Natural killer cell (primary cell): Measurements from ENCODE around the gene DNAH3. TPM values are rescaled to one million over a fixed set of nuclear protein-coding genes. Genes with fewer than 3 reads are reported as not detected.

Experiments used
- ATAC-seq, 3 donors: fragments of 150-1000 bp in 2 of 3; fragments of 200-7000 bp in 1 of 3; cut with Tn5 transposase; 1 replicate in 1 of 3; 2 replicates in 2 of 3; pipeline ENCODE4 v1.10.0; 2021; ENCODE audit warnings: mild to moderate bottlenecking in 2 of 3, moderate library complexity in 2 of 3
- DNase-seq, 2 donors: peaks; one replicate each; pipeline versions ENCODE4 v3.0.0 to v3.0.0-alpha.2; 2013 to 2021; ENCODE audit warnings: mixed read lengths in 1 of 2
- H3K27ac ChIP-seq: one replicate; pipeline ENCODE4 v1.5.1; 2013; ENCODE audit warnings: mild to moderate bottlenecking, low read length
- H3K27me3 ChIP-seq: one replicate; pipeline ENCODE4 v1.6.1; 2013; ENCODE audit warnings: low read length; ENCODE audit not compliant: control insufficient read depth, insufficient read depth
- H3K36me3 ChIP-seq: one replicate; pipeline ENCODE4 v1.6.1; 2013; ENCODE audit warnings: low read length; ENCODE audit not compliant: control insufficient read depth, insufficient read depth
- H3K4me1 ChIP-seq: one replicate; pipeline ENCODE4 v1.6.1; 2013; ENCODE audit warnings: low read length; ENCODE audit not compliant: control insufficient read depth, insufficient read depth
- H3K4me3 ChIP-seq: one replicate; pipeline ENCODE4 v1.5.1; 2013; ENCODE audit warnings: low read length
- H3K9me3 ChIP-seq: one replicate; pipeline ENCODE4 v1.6.1; 2013; ENCODE audit warnings: low read length; ENCODE audit not compliant: control insufficient read depth, insufficient read depth
- H3K27ac Mint-ChIP-seq, 2 donors: one replicate each; pipeline ENCODE4 v1.8.0; 2022; ENCODE audit warnings: mild to moderate bottlenecking in 2 of 2, mixed read lengths in 2 of 2, moderate library complexity in 1 of 2
- H3K27me3 Mint-ChIP-seq, 2 donors: one replicate each; pipeline ENCODE4 v1.8.0; 2022; ENCODE audit warnings: low read depth in 2 of 2, mixed read lengths in 2 of 2
- H3K36me3 Mint-ChIP-seq: one replicate; pipeline ENCODE4 v1.8.0; 2022; ENCODE audit warnings: mixed read lengths
- H3K4me1 Mint-ChIP-seq, 2 donors: one replicate each; pipeline ENCODE4 v1.8.0; 2022; ENCODE audit warnings: mixed read lengths in 2 of 2
- H3K4me3 Mint-ChIP-seq: one replicate; pipeline ENCODE4 v1.8.0; 2022; ENCODE audit warnings: mild to moderate bottlenecking, moderate library complexity, mixed read lengths
- H3K9me3 Mint-ChIP-seq, 2 donors: one replicate each; pipeline ENCODE4 v1.8.0; 2022; ENCODE audit warnings: mixed read lengths in 2 of 2
- WGBS: methylation state at CpG from one replicate; pipeline ENCODE4 v1.1.7; 2013; ENCODE audit warnings: missing lambda C conversion rate; ENCODE audit not compliant: insufficient coverage; 5-methylcytosine and 5-hydroxymethylcytosine counted together
- intact Hi-C: fragments of 100-400 bp; cut with micrococcal nuclease; formaldehyde crosslinking; loops from one replicate; pipeline ENCODE4 v1.14.2; 2022
- total RNA-seq, 4 donors: library from RNA; stranded (reverse); fragments of 120-200 nt in 1 of 4; gene quantifications; one replicate each; pipeline versions ENCODE4 v1.2.3 to v1.2.4, GENCODE V29; 2013 to 2022
- TF ChIP-seq, protein P1 (sequence below): fragments of 200-600 bp; IDR thresholded peaks from one replicate; pipeline ENCODE4 v1.8.0; 2022; ENCODE audit warnings: antibody characterized with exemption

DNAH3 gene
- total RNA-seq, 3 donors from 2014 or later (not counting 1 experiment from before 2014, with no cell fraction given) = not detected

DNA sequence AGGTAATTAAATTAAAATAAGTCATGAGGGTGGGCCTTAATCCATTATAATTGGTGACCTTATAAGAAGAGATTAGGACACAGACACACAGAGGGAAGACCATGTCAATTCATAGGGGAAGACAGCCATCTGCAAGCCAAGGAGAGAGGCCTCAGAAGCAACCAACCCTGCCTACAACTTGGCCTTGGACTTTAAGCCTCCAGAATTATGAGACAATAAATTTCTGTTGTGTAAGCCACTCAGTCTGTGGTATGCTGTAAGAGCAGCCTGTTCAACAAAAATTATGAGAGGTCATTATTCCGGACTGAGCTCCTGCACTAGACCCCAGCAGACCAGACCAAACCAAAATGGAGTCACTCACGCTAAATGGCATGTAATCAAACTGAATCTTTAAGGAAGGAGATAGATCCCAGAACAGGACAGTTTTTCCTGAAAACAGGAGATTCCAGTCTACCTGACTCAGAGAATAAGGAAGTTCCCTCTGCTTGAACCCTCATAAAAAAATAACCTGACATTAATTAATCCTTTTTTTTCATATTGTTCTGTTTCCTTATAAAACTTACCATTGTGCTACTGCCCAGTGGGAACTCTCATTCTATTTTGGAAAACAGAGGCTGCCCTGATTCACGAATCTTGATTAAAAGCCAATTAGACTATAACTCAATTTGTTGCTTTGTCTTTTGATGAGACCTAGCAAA, 74.3 kb downstream of the DNAH3 start:
- Mint-ChIP-seq H3K4me1 (no peaks in the 10 kb centered on the region), H3K9me3 (no peaks in the 10 kb centered on the region), H3K4me3 (no peak overlapping the region), H3K36me3 (no peaks in the 10 kb centered on the region), H3K27ac (no peak overlapping the region), H3K27me3 (peaks cover 0 to 3% of the 10 kb centered on the region in 2 donors)
- DNase-seq (no peak), ATAC-seq (no peak)
- intact Hi-C loops = no loop called here
- Histone ChIP-seq H3K9me3 (no peaks in the 10 kb centered on the region), H3K4me3 (no peak overlapping the region), H3K27me3 (no peaks in the 10 kb centered on the region), H3K36me3 (no peaks in the 10 kb centered on the region), H3K27ac (no peak overlapping the region), H3K4me1 (no peaks in the 10 kb centered on the region)
- TF ChIP-seq, protein P1, sequence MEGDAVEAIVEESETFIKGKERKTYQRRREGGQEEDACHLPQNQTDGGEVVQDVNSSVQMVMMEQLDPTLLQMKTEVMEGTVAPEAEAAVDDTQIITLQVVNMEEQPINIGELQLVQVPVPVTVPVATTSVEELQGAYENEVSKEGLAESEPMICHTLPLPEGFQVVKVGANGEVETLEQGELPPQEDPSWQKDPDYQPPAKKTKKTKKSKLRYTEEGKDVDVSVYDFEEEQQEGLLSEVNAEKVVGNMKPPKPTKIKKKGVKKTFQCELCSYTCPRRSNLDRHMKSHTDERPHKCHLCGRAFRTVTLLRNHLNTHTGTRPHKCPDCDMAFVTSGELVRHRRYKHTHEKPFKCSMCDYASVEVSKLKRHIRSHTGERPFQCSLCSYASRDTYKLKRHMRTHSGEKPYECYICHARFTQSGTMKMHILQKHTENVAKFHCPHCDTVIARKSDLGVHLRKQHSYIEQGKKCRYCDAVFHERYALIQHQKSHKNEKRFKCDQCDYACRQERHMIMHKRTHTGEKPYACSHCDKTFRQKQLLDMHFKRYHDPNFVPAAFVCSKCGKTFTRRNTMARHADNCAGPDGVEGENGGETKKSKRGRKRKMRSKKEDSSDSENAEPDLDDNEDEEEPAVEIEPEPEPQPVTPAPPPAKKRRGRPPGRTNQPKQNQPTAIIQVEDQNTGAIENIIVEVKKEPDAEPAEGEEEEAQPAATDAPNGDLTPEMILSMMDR = no peak
- 84% methylated on average over 3 of the region's 3 CpGs for WGBS

DNA sequence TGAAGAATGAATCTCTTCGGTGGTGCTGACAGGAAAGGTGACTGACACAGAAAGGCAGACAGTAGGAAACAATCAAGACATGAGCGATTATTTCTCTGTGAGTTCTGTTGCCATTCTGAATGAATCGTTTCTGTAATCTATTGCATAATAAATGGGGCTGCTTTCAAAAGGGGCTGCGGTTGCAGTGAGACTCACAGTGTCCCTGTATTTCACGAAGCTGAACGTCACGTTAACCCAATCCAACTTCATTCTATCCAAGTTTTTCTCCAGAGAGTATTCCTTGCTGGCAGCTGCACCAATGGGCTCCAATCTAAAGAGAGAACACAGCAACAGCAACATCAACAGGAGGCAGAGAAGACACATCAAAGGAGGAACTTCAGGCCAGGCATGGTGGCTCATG, 75.4 kb downstream of the DNAH3 start:
- TF ChIP-seq, protein P1 = no peak
- H3K4me3 Mint-ChIP-seq = no peak overlapping the region
- H3K27me3 Mint-ChIP-seq = peaks cover 0 to 3% of the 10 kb centered on the region in 2 donors
- H3K9me3 ChIP-seq = no peaks in the 10 kb centered on the region
- no peak overlapping the region for H3K27ac ChIP-seq
- DNase-seq = no peak
- no peaks in the 10 kb centered on the region for H3K36me3 ChIP-seq
- H3K9me3 Mint-ChIP-seq = no peaks in the 10 kb centered on the region
- no peaks in the 10 kb centered on the region for H3K4me1 ChIP-seq
- intact Hi-C loops = no loop called here
- no peak overlapping the region for H3K4me3 ChIP-seq
- no peak overlapping the region for H3K27ac Mint-ChIP-seq
- H3K36me3 Mint-ChIP-seq = no peaks in the 10 kb centered on the region
- WGBS = 88% methylated on average over 7 of the region's 7 CpGs
- H3K27me3 ChIP-seq = no peaks in the 10 kb centered on the region
- no peaks in the 10 kb centered on the region for H3K4me1 Mint-ChIP-seq
- no peak for ATAC-seq

DNA sequence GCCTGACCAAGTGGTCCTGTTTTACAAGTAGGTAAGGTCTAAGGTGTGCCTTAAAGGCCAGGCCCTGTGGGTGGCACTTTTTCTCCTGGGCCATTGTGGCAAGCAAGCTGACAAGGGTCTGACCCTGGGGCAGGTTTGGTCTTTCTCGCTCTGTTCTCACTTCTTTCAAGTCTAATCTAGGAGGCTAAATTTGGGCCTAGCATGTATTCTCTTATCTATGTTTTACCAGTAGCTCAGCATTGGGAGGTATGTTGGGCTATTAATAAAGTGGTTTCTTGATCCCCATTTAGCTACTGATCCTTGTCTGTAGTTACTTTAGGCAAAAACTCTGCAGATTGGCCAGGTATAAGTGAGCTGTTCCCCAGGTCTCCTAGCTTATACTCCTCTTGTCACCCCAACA, 77.7 kb downstream of the DNAH3 start:
- intact Hi-C loops = no loop called here

More for the DNA sequence above, 77.7 kb downstream of the DNAH3 start:
- no peaks in the 10 kb centered on the region for H3K4me1 ChIP-seq
- no peaks in the 10 kb centered on the region for H3K9me3 Mint-ChIP-seq
- no peak for DNase-seq
- TF ChIP-seq, protein P1 = no peak
- H3K27me3 ChIP-seq = no peaks in the 10 kb centered on the region
- no peak overlapping the region for H3K4me3 Mint-ChIP-seq
- ATAC-seq = no peak
- H3K27ac Mint-ChIP-seq = no peak overlapping the region
- H3K9me3 ChIP-seq = no peaks in the 10 kb centered on the region
- H3K36me3 ChIP-seq = no peaks in the 10 kb centered on the region
- H3K4me1 Mint-ChIP-seq = no peaks in the 10 kb centered on the region
- WGBS = 100% methylated on average over 1 of the region's 1 CpG
- H3K27ac ChIP-seq = no peak overlapping the region
- H3K27me3 Mint-ChIP-seq = peaks cover 0 to 3% of the 10 kb centered on the region in 2 donors
- H3K36me3 Mint-ChIP-seq = no peaks in the 10 kb centered on the region
- H3K4me3 ChIP-seq = no peak overlapping the region
